Measurements from ENCODE around the gene VWA5A.
"Not testable (repeated sequence)": the region's sequence is repeated elsewhere in the genome, so short reads cannot be mapped to it uniquely, and the experiment has no call there.

VWA5A gene

DNA sequence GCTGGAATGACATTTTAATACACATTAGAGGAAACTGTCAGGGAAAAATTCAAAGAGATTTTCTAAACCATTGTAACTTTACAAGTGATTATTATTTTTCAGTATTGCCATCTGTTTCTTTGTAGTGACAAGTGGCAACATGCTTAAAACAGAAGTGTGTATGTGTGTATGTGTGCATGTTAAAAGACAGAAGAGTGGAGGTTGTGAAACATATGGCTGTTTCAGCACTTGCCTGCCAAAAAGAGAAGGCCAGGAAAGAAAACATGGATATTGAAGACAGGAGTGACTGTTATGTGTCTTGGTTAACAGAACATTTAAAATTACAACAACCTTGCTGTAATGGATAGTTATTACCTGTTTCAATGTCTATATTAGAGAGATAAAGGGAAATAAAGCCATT is 24.3 kb upstream of the VWA5A start:
- DNase-seq = no peak

DNA sequence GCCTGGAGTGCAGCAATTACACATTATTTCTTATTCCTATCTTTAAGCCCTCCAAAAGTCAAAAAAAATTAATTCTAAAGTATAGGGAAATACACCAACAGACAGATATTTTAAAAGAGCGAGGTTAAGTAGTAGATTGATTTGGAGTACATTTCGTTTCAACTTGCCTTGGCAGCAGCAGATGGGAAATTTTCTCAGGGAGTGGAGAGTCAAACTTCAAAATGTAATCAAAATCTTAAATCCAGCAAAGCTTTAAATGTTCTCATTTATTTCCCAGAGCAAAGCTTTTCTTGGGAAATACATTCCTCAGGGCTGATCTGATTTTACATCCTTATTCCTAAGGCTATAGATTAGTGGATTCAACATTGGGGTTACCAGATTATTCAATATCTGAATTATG is 21.9 kb upstream of the VWA5A start:
- no peak for DNase-seq

GRCh38 chr11:124094731-124095130 is 20.5 kb upstream of the VWA5A start:
- no peak for DNase-seq

DNA sequence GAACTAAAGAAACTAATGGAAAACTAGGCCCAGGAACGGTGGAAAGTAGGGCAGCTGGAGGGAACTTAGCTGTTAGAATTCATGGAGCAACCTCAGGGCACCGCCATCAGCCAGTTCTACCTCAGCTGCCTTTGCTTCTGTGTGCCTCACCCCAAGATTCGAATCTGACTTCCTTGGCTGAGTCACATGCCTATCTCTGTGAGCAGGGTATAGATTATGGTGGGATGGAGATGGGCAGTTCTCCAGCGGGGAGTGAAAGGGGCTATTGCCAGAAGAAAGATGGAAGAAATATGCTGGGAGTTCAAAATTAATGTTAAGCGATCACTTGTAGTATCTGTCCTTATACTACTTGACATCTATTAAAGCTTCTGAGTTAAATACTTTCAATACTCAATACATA is 18.9 kb upstream of the VWA5A start:
- DNase-seq = no peak

- no peak for DNase-seq
Measured at GRCh38 chr11:124098141-124098540, 17.1 kb upstream of the VWA5A start.

- DNase-seq = no peak
Measured at GRCh38 chr11:124101737-124102136, 13.5 kb upstream of the VWA5A start.

DNA sequence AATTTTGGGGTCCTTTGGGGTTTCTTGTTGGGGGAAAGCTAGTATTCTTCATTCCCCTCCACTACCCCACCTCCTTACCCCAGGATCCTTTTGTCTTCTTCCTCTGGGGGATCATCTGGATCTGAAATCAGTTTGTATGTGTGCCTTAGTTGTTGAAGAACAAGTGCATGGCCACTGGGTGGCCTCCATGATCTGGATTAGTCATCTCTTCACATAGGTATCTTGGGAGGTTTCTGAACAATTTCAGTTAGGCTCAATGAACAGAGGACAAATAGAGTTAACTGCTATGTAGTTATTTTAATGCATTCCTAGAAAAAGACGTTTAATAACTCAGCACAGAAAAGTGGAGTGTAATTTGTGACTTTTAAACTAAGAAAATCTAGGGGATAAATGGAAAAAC is 7.1 kb upstream of the VWA5A start:
- DNase-seq = no peak

- DNase-seq = no peak
Measured at GRCh38 chr11:124109377-124109776, 5.9 kb upstream of the VWA5A start.

DNA sequence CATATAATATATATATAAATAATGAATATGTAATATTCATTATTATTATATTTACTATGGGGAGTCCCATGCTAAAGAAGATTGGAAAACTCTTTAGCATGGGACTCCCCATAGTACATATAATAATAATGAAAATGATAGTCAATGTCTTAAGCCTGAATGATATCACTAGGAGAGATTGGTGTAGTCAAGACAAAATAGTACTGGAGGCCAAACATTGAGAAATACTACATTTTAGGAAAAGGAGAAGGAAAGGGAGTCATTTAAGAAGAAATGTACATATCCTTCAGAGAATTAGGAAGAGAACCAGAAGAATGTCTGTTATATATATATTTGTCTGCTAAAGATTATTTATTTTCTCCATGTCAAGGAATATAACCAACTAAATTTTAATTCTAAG is 5.0 kb upstream of the VWA5A start:
- DNase-seq = no peak

GRCh38 chr11:124113890-124114289 is 1.4 kb upstream of the VWA5A start:
- no peak for DNase-seq

- DNase-seq = peak in 1 of 56 donors; percentile 5
Measured at GRCh38 chr11:124115782-124116616, 749 bp downstream of the VWA5A start.

DNA sequence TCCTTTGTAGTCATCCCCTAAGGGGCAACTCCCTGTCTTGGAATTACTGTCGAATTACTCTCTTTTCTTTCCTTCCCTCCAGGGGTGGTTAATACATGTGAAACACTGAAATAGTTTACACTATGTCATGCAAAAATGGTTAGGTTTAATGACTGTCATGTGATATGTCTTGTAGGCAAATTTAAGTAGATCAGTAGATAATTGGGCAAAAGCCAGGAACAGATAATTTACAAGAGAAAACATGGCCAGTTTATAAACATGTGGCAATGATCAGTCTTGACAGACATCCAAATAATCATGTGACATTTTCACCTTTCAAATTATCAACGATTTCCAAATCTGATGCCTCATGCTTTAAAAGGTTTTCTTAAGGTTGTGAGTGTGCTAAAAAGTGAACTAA is 3.9 kb downstream of the VWA5A start:
- no peak for DNase-seq

DNA sequence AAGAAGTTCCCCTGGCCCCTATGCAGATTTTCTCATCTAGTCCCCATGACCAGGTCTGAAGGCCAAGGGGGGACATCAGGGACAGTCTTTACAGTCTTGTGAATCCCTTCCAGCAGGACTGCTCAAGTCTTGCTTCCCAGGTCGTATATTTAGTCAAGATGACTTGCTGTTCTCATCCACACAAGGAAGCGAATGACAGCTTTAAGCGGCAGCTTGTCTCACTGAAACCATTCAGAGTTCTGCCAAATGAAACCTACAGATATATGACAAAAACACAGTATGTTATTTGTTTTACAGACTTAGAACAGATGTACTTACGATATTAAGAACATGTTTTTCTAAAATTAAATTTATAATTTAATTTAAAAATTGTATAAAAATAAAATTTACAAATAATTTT is 5.6 kb downstream of the VWA5A start:
- no peak for DNase-seq

GRCh38 chr11:124122123-124122522 is 6.9 kb downstream of the VWA5A start:
- DNase-seq = no peak

GRCh38 chr11:124123622-124124021 is 8.4 kb downstream of the VWA5A start:
- DNase-seq = no peak

DNA sequence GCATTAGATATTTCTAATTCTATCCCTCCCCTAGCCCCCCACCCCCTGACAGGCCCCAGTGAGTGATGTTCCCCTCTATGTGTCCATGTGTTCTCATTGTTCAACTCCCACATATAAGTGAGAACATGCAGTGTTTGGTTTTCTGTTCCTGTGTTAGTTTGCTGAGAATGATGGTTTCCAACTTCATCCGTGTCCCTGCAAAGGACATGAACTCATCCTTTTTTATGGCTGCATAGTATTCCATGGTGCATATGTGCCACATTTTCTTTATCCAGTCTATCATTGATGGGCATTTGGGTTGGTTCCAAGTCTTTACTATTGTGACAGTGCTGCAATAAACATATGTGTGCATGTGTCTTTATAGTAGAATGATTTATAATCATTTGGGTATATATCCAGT is 11.9 kb downstream of the VWA5A start:
- not testable (repeated sequence) for DNase-seq

- no peak for DNase-seq
Measured at GRCh38 chr11:124143034-124143433, 27.8 kb downstream of the VWA5A start.

DNA sequence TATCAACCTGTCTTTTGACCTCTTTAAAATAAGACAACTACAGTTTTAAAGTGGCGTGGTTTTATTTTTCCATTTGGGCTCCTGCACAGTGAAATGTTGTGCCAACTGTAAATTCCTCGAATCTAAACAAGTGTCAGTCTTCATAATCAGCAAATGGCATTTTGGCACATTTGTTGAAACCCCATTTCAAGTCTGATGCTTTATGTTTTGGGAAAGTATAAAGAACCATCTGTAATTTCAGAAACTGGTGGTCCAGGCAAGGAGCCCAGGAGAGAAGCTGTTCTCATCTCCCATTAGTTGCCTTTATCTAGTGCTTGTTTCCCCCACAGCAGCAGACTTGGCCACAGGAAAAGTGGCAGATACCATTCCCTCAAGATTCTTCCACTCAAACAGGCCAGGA is 32.7 kb downstream of the VWA5A start:
- DNase-seq = peak in 1 of 56 donors; percentile 11

GRCh38 chr11:124150684-124151083 is 35.4 kb downstream of the VWA5A start:
- DNase-seq = no peak

DNA sequence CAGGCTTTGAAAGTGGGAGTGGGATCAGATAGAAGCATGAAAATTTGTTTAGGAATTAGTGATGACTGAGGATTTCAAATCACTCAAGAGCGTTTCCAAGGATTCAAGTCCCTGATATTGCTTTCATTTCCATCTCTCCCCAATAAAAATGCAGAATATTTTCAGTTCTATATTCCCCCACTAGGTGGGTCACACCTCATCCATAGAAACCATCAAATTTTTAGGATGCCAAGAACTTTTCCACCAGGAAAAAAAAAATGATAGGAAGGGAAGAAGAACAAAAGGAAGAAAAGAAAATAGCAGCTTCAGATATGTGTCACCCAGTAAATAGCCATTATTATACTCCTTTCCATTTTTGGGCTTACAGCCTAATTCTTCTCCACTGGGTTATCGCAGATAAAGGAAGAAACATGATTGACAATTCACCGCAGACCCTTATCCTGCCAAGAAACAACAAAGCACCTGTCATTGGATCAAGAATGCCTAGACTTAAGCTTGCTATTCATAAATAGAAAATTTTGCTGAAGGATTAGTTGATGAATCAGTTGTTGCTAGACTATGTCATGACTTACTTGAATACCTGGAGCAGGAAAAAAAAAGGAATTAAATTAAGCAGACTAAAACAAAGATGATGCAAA is 37.6 kb downstream of the VWA5A start:
- DNase-seq = no peak

- DNase-seq = no peak
Measured at GRCh38 chr11:124153821-124154220, 38.6 kb downstream of the VWA5A start.

- DNase-seq = no peak
Measured at GRCh38 chr11:124159481-124159880, 44.2 kb downstream of the VWA5A start.

DNA sequence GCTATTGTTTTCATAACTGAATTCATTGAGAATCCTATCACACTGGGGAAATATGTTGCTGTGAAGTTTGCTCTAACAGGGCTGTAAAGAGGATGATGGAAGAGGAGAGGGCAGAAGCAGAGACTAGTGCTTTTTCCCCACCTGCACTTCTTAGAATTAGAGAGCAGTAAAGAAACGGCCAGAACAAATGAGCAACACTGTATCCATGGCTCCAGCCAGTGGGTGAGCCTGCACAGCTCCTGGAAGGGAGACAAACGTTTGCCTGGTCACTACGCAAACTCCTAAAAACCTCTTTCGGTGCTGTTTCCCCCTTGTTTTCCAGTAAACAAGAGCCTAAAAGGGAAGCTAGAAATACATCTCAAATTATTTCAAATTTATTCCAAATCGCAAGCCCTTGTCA is 45.7 kb downstream of the VWA5A start:
- DNase-seq = no peak

Measured in amygdala (tissue), 56 donors.